Suprapubic skin (tissue), 4 donors: ENCODE data around the gene LILRA5.

Source experiments
- CTCF ChIP-seq, 2 donors: fragments of 200-600 bp in 1 of 2; fragments of 450-650 bp in 1 of 2; sonication (generic) in 1 of 2; IDR thresholded peaks; one replicate each; pipeline ENCODE4 v1.5.1; 2016 to 2019; ENCODE audit warnings: antibody characterized with exemption in 2 of 2, mild to moderate bottlenecking in 1 of 2, moderate library complexity in 1 of 2
- EP300 ChIP-seq: sonication (generic); formaldehyde crosslinking; IDR thresholded peaks from one replicate; pipeline ENCODE4 v1.6.1; 2017; ENCODE audit warnings: antibody characterized with exemption
- POLR2A ChIP-seq, 2 donors: fragments of 450-650 bp; IDR thresholded peaks; one replicate each; pipeline ENCODE4 v1.6.1; 2017; ENCODE audit warnings: antibody characterized with exemption in 2 of 2, mild to moderate bottlenecking in 2 of 2, moderate library complexity in 2 of 2
- POLR2AphosphoS5 ChIP-seq, 3 donors: sonication (generic); formaldehyde crosslinking; IDR thresholded peaks; one replicate each; pipeline ENCODE4 v1.6.1; 2017; ENCODE audit warnings: antibody characterized with exemption in 3 of 3

- no peak for TF ChIP-seq CTCF (IDR thresholded peaks at IDR 0.05)
- TF ChIP-seq POLR2A (IDR thresholded peaks at IDR 0.05), result no peak
- no peak for TF ChIP-seq POLR2AphosphoS5 (IDR thresholded peaks at IDR 0.05)
- no peak for TF ChIP-seq EP300
These were observed 37.0 kb downstream of the LILRA5 start for GRCh38 chr19:54275951-54276350.
